WTC11 (cell line): ENCODE results near the gene KIF21A. TPM values are rescaled to one million over a fixed set of nuclear protein-coding genes. Genes with fewer than 3 reads are reported as not detected.

Source experiments
- ATAC-seq: fragments of 200-7000 bp; cut with Tn5 transposase; 2 replicates; pipeline ENCODE4 v1.10.0; 2021; ENCODE audit warnings: mild to moderate bottlenecking, moderate library complexity
- CTCF ChIA-PET: fragments of 300-600 bp; sonication (Branson Sonifier 250); formaldehyde crosslinking; loops from one replicate; lab custom pipeline; 2021; ENCODE audit warnings: antibody characterized with exemption; lab: Charles Lee
- POLR2A ChIA-PET: fragments of 350-600 bp; sonication (Branson Sonifier 250); formaldehyde crosslinking; loops from one replicate; lab custom pipeline; 2021; ENCODE audit warnings: antibody characterized with exemption; lab: Charles Lee
- DNase-seq: peaks from one replicate; pipeline ENCODE4 v3.0.0; 2021; ENCODE audit warnings: low spot score
- H3K27ac Mint-ChIP-seq: 2 replicates; pipeline ENCODE4 v1.8.0; 2021; ENCODE audit warnings: mixed read lengths
- H3K27me3 Mint-ChIP-seq: 2 replicates; pipeline ENCODE4 v1.8.0; 2021; ENCODE audit warnings: low read depth, mild to moderate bottlenecking, moderate library complexity, mixed read lengths
- H3K36me3 Mint-ChIP-seq: 2 replicates; pipeline ENCODE4 v1.8.0; 2021; ENCODE audit warnings: mixed read lengths
- H3K4me1 Mint-ChIP-seq: 2 replicates; pipeline ENCODE4 v1.8.0; 2022; ENCODE audit warnings: mixed read lengths
- H3K4me3 Mint-ChIP-seq: 2 replicates; pipeline ENCODE4 v1.8.0; 2021; ENCODE audit warnings: mild to moderate bottlenecking, moderate library complexity, mixed read lengths
- H3K9me3 Mint-ChIP-seq: 2 replicates; pipeline ENCODE4 v1.8.0; 2021; ENCODE audit warnings: mixed read lengths
- AFF4 ChIP-seq: sonication (generic); formaldehyde crosslinking; IDR thresholded peaks from 2 replicates; pipeline ENCODE4 v1.8.1; 2023; ENCODE audit warnings: mild to moderate bottlenecking, missing genetic modification reagents, borderline replicate concordance
- HMGA2 ChIP-seq: fragments of 250-450 bp; sonication (Bioruptor Pico); IDR thresholded peaks from 2 replicates; pipeline ENCODE4 v1.4.0; 2021; ENCODE audit warnings: mild to moderate bottlenecking, moderate library complexity
- PRDM15 ChIP-seq: sonication (generic); formaldehyde crosslinking; IDR thresholded peaks from 2 replicates; pipeline ENCODE4 v1.8.0; 2022; ENCODE audit warnings: missing genetic modification reagents
- USF1 ChIP-seq: sonication (generic); formaldehyde crosslinking; IDR thresholded peaks from 2 replicates; pipeline ENCODE4 v1.8.0; 2022; ENCODE audit warnings: mild to moderate bottlenecking, missing genetic modification reagents
- ZBTB21 ChIP-seq: sonication (generic); formaldehyde crosslinking; IDR thresholded peaks from 2 replicates; pipeline ENCODE4 v1.8.1; 2023; ENCODE audit warnings: mild to moderate bottlenecking, missing genetic modification reagents, borderline replicate concordance
- ZNF423 ChIP-seq: fragments of 250-450 bp; sonication (Bioruptor Pico); IDR thresholded peaks from 2 replicates; pipeline ENCODE4 v2.1.2; 2022; ENCODE audit warnings: mild to moderate bottlenecking, moderate library complexity
- total RNA-seq: library from RNA; stranded (reverse); gene quantifications from 3 replicates; pipeline ENCODE4 v1.2.3, GENCODE V29; 2021
- TF ChIP-seq, protein P1 (sequence below): sonication (generic); formaldehyde crosslinking; IDR thresholded peaks from 2 replicates; pipeline ENCODE4 v1.8.1; 2022; ENCODE audit warnings: low read depth, mild to moderate bottlenecking, moderate library complexity, missing genetic modification reagents, borderline replicate concordance
- TF ChIP-seq, protein P2 (sequence below): fragments of 250-450 bp; sonication (Bioruptor Pico); IDR thresholded peaks from 2 replicates; pipeline ENCODE4 v1.9.0; 2021; ENCODE audit warnings: mild to moderate bottlenecking
- TF ChIP-seq, protein P3 (sequence below): sonication (generic); formaldehyde crosslinking; IDR thresholded peaks from 2 replicates; pipeline ENCODE4 v1.8.0; 2023; ENCODE audit warnings: mild to moderate bottlenecking, missing genetic modification reagents

Gene KIF21A
- total RNA-seq, 1 experiment from 2014 or later: 34.7 TPM

DNA sequence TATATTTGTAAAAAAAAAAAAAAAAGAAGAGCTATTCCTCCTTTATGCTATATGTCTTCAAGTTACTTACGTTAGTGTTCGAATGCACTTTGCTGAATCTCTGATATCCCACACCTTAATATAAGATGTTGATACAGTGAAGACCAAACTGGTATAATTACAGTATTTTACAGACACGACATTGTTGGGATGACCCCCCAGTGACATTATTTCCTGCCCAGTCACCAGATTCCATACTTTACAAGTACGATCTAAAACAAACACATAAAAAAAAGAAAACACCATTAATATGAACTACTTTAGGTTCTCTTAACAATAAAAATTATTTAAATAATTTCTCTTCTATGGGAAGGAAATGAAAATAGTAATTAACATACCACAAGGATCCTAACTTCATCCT, 133.4 kb downstream of the KIF21A start (continued):
- TF ChIP-seq AFF4 (no peak), PRDM15 (CRISPR knock-in tag) (no peak)

- DNase-seq: no peak
- Mint-ChIP-seq H3K36me3 (peaks cover 17% of the 10 kb centered on the region), H3K9me3 (peaks cover 8% of the 10 kb centered on the region), H3K27ac (no peak overlapping the region), H3K4me3 (no peak overlapping the region), H3K27me3 (no peaks in the 10 kb centered on the region), H3K4me1 (no peaks in the 10 kb centered on the region)
- ChIA-PET CTCF (no interaction called here), POLR2A (no interaction called here)
- ATAC-seq: no peak
- TF ChIP-seq, protein P1, sequence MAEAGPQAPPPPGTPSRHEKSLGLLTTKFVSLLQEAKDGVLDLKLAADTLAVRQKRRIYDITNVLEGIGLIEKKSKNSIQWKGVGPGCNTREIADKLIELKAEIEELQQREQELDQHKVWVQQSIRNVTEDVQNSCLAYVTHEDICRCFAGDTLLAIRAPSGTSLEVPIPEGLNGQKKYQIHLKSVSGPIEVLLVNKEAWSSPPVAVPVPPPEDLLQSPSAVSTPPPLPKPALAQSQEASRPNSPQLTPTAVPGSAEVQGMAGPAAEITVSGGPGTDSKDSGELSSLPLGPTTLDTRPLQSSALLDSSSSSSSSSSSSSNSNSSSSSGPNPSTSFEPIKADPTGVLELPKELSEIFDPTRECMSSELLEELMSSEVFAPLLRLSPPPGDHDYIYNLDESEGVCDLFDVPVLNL (CRISPR knock-in tag): no peak
- TF ChIP-seq ZNF423 (CRISPR knock-in tag) (no peak), ZBTB21 (CRISPR knock-in tag) (no peak), HMGA2 (CRISPR knock-in tag) (no peak)
Measured at GRCh38 chr12:39301422-39301821, 141.5 kb downstream of the KIF21A start.

- CTCF ChIA-PET: no interaction called here
- H3K27ac Mint-ChIP-seq: no peak overlapping the region; the same call in 1 of the 2 replicates
- H3K27me3 Mint-ChIP-seq: no peaks in the 10 kb centered on the region
- ATAC-seq (no peak), DNase-seq (no peak)
- peaks cover 18% of the 10 kb centered on the region for H3K36me3 Mint-ChIP-seq
- TF ChIP-seq ZNF423 (CRISPR knock-in tag) (no peak), USF1 (no peak)
- TF ChIP-seq, protein P2, sequence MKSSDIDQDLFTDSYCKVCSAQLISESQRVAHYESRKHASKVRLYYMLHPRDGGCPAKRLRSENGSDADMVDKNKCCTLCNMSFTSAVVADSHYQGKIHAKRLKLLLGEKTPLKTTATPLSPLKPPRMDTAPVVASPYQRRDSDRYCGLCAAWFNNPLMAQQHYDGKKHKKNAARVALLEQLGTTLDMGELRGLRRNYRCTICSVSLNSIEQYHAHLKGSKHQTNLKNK (CRISPR knock-in tag): no peak
- TF ChIP-seq, protein P3, sequence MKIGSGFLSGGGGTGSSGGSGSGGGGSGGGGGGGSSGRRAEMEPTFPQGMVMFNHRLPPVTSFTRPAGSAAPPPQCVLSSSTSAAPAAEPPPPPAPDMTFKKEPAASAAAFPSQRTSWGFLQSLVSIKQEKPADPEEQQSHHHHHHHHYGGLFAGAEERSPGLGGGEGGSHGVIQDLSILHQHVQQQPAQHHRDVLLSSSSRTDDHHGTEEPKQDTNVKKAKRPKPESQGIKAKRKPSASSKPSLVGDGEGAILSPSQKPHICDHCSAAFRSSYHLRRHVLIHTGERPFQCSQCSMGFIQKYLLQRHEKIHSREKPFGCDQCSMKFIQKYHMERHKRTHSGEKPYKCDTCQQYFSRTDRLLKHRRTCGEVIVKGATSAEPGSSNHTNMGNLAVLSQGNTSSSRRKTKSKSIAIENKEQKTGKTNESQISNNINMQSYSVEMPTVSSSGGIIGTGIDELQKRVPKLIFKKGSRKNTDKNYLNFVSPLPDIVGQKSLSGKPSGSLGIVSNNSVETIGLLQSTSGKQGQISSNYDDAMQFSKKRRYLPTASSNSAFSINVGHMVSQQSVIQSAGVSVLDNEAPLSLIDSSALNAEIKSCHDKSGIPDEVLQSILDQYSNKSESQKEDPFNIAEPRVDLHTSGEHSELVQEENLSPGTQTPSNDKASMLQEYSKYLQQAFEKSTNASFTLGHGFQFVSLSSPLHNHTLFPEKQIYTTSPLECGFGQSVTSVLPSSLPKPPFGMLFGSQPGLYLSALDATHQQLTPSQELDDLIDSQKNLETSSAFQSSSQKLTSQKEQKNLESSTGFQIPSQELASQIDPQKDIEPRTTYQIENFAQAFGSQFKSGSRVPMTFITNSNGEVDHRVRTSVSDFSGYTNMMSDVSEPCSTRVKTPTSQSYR: no peak
- H3K4me3 Mint-ChIP-seq: no peak overlapping the region
- H3K9me3 Mint-ChIP-seq: peaks cover 9% of the 10 kb centered on the region
- H3K4me1 Mint-ChIP-seq: no peaks in the 10 kb centered on the region
- POLR2A ChIA-PET: no interaction called here
Measured at GRCh38 chr12:39300799-39301198, 142.1 kb downstream of the KIF21A start.
